NCI-H524 (cell line): ENCODE data around the gene NRAP.
A peak's percentile ranks its signal among the peaks of the same experiment; 100 is the strongest.

Experiments
- DNase-seq, 2 experiments: peaks; one replicate each; lab custom pipeline; 2025; lab: John Stamatoyannopoulos, UW

NRAP gene

GRCh38 chr10:113609704-113610108 lies 54.1 kb downstream of the NRAP start:
- DNase-seq: no peak

DNA sequence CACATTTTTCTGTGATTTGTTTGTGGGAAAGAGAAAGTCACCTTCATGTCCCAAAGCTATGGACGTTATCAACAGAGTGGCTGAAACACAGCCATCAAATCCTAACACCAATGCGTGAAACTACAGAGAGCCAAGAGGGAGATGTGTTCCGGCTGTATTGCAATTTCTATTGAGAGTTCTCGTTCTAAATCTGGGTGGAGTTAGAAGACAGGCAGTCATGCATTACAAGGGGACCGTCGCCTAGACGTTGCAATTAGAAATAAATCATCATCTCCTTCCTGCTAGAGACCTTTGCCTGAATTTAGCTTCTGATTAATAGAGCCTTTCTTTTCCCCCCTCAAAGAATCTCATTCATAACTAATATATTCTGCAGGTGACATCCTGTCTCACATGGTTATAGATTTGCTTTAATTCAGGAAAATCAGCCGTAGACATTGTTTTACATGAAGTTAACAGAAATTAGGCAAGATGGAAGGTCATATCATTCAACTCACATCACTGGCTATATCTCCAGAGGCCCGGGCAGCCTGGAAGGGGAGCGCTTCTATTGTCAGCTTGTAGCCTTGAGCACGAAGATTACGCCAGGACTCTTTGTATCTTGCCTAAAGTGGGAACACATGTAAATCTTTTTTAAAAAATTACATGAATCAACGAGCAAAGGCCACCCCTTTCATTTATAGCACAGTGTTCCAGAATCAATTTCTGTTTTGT lies 58.4 kb downstream of the NRAP start:
- DNase-seq: no peak

- no peak for DNase-seq
These were observed 59.3 kb downstream of the NRAP start for GRCh38 chr10:113604572-113604971.

DNA sequence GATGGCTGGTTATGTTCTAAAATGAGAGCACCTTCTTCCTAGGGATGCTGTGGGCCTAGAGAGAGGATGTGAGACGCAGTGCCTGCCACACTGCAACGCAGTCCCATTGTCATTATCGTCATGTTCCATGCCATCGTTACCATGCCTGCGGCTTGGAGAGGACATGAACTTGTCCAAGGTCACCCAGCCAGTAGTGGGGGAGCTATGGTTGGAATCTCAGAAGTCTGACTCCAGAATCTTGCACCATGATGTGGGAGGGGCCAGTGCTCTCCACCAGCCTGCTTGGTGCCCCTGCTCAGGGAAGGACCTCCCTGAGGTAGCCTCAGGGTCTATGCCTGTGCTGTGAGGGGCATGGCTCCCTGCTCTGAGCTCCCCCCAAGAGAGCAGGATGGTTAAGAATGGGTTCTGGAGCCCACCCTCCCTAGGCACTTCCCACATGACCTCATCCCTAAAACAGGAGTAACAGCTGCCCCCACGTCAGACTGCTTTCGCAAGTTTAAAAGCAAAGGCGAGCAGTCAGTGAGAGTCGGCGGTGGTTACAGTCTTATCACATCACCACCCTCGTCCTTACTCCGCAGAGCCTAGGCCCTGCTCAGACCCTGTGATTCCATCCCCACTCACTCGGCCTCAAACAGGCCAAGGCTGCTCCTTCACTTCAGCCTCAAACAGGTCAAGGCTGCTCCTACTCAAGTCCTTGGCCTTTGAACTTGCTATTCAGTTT lies 60.6 kb downstream of the NRAP start:
- no peak for DNase-seq

GRCh38 chr10:113600569-113600968 lies 63.3 kb downstream of the NRAP start:
- DNase-seq: no peak

DNA sequence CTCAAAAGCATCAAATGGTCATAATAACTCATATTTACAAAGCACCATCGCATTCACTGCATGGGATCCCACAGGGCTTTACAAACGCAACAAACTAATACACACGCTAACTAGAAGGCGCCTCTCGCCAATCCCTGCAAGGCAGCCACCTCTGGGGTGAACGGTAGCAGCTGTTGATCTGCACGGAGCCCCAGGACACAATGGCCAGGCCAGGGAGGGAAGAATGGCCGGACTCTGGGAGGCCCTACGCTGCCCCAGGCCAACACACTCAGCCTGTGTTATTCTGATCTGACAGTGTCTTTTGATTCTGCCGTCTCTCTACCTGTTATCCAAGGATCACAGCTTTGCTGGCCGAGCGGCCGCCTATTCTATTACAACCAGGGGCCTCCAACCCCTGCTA lies 69.2 kb downstream of the NRAP start:
- no peak for DNase-seq

DNA sequence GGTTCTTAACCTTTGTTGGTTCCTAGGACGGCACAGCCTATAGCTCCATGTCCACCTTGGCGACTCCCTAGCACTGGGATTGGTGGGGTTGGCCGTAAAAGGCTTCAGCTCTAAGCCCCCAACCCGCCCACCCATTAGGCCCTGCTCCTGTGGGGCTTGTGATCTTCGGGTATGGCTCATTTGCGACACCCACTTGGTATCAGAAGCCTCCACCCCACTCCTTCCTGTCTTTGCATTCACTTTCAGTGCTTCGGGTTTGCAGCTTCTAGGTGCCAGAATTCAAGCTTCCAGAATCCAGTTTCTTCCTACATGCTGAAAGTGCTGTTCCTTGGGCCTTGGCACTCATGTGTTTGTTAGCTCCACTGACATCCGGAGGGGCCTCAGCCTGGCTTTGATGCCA lies 71.5 kb downstream of the NRAP start:
- no peak for DNase-seq

- no peak for DNase-seq
These were observed 73.3 kb downstream of the NRAP start for GRCh38 chr10:113590581-113590980.

DNA sequence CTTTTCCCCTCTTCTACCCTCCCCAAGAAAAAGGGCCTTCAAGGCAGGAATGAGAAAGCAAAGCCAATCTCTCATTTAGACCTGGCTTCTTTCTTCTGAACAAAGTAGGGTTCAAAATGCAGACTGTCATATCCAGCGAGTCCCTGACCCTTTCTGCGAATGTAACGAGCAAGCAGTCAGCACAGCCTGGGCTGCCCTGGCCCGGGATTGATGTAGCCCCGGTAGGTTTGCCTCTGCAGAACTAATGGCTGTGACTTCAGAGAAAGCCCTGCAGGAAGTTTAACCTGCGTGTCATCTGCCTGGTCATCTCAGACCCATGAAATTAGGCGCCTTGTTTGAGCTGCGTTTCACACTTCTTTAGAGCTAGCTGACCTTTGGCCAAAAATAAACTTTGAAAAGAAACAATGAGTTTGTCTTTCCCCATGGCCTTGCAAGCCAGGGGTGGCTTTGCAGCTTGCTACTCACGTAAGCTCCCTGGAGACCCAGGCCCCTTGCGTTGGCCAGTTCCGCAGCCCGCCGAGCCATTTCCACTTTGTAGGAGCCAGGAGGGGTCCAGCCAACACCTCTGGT lies 74.6 kb downstream of the NRAP start:
- no peak for DNase-seq

DNA sequence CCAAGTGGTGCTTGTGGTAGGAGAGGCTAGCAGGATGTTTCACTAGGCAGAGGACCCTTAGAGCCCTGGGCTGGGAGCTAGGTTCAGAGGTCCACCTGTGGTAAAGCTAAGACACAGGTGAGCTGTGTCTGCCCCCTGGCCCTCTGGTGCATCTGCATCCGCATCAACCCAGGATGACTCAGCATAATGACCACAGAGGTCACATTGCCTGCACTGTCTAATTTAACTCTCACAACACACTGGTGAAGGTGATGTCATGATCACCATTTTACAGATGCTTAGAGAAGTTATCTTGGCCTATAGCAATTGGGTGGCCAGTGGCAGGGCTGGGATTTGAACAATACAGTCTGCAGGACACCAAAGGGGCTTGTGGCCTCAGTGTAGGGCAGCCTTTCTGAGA lies 77.9 kb downstream of the NRAP start:
- DNase-seq: no peak

DNA sequence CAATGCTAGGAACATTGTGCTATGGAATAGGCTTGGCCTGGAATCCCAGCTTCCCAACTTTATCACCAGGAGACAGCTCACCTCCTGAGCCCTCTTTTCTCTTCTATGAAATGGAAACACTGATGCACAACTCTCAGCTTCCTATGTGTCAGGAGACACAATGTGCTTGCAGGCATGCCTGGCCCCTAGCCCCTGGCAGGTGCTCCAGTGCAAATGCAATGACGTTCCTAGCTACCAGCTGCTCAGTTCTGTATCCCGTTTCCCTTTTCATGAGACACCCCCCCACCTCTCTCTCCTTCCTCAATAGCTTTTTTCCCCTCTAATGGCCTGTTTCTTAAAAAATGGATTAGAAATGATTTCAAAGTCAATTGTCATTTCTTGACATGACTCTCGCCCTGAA lies 80.3 kb downstream of the NRAP start:
- no peak for DNase-seq

GRCh38 chr10:113581092-113581491 lies 82.7 kb downstream of the NRAP start:
- no peak for DNase-seq

DNA sequence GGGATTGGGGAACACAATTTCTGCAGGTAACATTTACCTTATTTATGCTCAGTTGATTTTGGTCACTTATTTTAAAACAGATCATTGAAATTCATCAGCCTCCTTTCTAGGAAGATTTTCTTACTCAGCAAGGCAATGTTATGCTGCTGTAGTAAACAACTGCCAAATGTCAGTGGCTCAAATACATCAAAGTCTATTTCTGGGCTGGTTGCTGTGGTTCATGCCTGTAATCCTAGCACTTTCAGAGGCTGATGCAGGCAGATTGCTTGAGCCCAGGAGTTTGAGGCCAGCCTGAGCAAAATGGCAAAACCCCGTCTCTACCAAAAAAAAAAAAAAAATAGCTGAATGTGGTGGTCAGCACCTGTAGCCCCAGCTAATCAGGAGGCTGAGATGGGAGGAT lies 85.1 kb downstream of the NRAP start:
- no peak for DNase-seq

DNA sequence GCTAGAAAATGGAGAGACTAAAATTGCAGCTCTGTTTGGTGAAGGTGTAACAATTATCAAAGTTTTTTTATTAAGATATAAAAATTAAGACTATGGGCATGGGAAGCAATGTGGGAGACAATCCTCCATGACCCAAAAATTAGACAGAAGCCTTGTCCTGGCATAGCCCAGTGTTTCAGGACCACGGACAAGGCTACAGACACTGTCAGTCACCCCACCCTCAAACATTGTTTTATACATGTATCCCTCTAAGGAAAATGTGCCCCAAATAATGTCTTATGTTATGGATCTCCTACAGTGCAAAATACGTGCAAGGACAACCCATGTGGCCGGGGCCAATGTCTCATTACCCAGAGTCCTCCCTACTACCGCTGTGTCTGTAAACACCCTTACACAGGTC lies 87.0 kb downstream of the NRAP start:
- DNase-seq: no peak

GRCh38 chr10:113573368-113573767 lies 90.5 kb downstream of the NRAP start:
- DNase-seq: no peak

DNA sequence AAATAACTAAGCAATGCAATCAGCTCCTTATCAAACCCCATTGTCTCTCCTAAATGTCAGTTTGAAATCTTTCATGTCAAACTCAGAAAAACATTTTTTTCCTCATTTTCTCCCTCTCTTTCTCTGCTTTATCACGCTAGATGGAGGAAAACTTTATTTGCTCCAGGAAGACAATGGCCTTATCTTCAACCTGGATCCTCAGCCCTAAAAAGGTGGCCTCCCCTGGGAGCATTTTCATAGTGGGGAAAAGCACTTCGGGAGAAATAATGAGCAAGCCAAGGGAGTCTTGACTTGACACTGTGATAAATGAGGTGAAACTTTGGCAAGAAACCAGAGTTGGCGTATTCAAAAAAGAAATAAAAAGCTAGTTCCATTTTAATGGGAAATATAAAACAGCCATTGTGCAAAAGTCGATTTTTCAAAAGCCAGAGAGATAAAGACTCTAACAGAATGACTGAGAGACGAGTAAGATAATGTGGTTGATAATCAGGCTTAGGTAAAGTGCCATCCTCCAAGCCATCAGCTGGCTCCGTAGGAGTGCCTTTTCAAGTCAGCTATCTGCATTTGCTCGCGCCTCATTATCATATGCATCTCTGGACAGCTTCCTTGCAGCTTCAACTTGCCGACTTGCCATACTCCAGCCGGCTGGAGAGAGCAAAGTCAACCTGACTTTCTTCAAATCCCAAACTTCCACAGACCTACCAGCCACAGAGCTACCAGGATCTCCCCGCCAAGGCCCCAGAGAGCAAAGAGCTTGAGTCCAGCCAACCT lies 91.1 kb downstream of the NRAP start:
- DNase-seq: no peak

- DNase-seq: no peak
These were observed 94.3 kb downstream of the NRAP start for GRCh38 chr10:113569576-113569975.

DNA sequence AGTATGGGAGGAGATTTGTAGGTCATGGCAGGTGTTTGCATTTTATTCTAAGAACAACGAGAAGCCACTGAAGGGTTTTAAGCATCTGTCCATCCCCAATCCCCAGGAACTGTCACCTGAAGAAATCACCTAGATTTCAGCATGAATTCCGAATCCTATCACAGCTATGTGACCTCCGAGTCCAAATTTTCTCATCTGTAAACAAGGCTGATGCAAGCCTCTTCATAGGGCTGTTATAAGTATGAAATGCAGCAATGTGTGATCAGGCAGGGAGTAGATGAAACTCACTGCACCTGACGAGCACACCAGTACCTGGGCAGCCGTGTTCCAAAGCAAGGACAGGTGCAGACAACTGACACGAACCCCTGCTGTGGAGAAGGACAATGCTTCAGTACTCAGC lies 97.0 kb downstream of the NRAP start:
- DNase-seq: no peak

GRCh38 chr10:113565364-113565763 lies 98.5 kb downstream of the NRAP start:
- no peak for DNase-seq

GRCh38 chr10:113563306-113564088 lies 100.3 kb downstream of the NRAP start:
- peak in 1 of 2 experiments; percentile 54 for DNase-seq

DNA sequence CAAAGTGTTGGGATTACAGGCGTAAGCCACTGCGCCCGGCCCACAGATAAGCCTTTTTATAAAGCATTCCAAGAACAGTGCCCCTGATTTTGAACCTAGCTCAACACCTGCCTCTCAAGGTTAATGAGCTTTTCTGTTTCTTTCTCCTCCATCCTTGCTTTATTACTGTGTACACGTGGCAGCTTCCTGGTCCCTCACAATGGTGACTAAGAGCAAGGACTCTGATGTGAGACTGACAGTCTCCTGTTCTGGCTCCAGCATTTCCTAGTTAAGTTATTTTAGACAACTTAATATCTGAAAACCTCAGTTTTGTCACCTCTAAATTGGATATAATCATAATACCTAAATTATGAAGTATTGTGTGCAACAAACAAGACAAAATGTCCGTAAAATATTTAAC lies 101.1 kb downstream of the NRAP start:
- DNase-seq: no peak

GRCh38 chr10:113562069-113562468 lies 101.8 kb downstream of the NRAP start:
- no peak for DNase-seq
